Tibial nerve (tissue), 4 donors: ENCODE measurements around the gene OTUD1.

Experiments used
- EP300 ChIP-seq, 2 donors: sonication (generic); formaldehyde crosslinking; IDR thresholded peaks; one replicate each; pipeline ENCODE4 v1.6.1; 2017; ENCODE audit warnings: antibody characterized with exemption in 2 of 2, mild to moderate bottlenecking in 1 of 2
- POLR2A ChIP-seq, 2 donors: fragments of 450-650 bp; IDR thresholded peaks; one replicate each; pipeline ENCODE4 v1.6.1; 2017; ENCODE audit warnings: antibody characterized with exemption in 2 of 2, mild to moderate bottlenecking in 2 of 2, moderate library complexity in 2 of 2
- TF ChIP-seq, protein P1 (sequence below), 5 experiments: fragments of 200-600 bp in 3 of 5; fragments of 450-650 bp in 2 of 5; sonication (generic) in 3 of 5; IDR thresholded peaks; one replicate each; pipeline ENCODE4 v1.5.1; 2016 to 2019; ENCODE audit warnings: antibody characterized with exemption in 5 of 5, mild to moderate bottlenecking in 3 of 5, moderate library complexity in 2 of 5

DNA sequence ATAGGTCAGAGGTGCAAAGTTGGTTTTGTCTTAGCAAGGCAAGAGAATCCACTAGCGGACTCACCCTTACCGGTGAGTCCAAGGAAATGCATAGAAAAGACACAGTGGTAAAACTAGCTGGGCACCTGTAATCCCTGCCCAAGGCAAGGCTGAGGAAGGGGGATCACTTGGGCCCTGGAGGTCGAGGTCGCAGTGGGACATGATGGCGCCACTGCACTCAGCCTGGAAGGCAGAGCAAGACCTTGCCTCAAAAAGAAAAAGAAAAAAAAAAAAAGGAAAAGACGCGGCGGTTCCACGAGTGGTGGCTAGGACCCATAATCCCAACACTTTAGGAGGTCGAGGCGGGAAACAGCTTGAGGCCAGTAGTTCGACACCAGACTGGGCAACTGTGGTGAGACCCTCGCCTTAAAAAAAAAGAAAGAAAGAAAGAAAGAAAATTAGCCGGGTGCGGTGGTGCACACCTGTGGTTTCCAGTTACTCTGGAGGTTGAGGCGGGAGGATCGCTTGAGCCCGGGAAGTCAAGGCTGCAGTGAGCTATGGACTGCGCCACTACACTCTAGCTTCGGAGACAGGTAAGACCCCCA is 820 bp upstream of the OTUD1 start:
- TF ChIP-seq EP300 (IDR thresholded peaks at IDR 0.05) (no peak), POLR2A (IDR thresholded peaks at IDR 0.05) (no peak)
- TF ChIP-seq, protein P1, sequence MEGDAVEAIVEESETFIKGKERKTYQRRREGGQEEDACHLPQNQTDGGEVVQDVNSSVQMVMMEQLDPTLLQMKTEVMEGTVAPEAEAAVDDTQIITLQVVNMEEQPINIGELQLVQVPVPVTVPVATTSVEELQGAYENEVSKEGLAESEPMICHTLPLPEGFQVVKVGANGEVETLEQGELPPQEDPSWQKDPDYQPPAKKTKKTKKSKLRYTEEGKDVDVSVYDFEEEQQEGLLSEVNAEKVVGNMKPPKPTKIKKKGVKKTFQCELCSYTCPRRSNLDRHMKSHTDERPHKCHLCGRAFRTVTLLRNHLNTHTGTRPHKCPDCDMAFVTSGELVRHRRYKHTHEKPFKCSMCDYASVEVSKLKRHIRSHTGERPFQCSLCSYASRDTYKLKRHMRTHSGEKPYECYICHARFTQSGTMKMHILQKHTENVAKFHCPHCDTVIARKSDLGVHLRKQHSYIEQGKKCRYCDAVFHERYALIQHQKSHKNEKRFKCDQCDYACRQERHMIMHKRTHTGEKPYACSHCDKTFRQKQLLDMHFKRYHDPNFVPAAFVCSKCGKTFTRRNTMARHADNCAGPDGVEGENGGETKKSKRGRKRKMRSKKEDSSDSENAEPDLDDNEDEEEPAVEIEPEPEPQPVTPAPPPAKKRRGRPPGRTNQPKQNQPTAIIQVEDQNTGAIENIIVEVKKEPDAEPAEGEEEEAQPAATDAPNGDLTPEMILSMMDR (IDR thresholded peaks at IDR 0.05) = no peak
